ENCODE data around the gene NR4A1. TPM values are rescaled to one million over a fixed set of nuclear protein-coding genes. Genes with fewer than 3 reads are reported as not detected.

Gene NR4A1
- total RNA-seq, 1 donor from 2014 or later: 2.0 TPM

DNA sequence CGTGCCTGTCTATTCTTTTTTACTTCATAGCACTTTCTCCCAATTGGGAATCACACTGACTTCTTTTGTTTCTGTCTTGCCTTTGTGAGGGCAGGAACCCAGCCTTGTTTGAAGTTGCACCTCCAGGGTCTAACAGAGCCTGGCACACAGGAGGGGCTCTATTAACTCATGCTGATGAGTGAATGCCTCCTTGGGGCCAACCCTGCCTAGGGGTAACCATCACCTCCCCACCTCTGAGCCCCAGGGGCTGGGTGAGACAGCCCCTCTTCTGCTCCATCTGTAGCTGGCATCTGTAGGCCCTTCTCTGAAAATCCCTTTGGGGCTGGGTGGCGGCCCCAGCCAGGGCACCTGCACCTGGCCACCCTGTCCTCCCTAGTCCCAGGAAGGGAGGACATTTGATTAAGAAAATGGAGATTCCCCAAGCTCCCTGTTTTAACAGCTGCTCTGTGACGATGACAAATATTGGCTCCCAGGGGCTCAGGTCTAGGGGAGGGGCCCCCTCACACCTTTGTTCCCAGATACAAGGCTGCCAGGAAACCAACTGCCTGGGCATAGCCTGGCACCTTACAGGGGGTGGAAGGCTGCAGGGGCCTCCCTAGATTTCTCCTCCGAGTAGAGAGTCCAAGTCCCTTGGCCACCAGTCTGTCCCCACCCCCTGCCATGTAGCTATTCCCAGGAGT is 32.7 kb upstream of the NR4A1 start:
- ATAC-seq: no peak

DNA sequence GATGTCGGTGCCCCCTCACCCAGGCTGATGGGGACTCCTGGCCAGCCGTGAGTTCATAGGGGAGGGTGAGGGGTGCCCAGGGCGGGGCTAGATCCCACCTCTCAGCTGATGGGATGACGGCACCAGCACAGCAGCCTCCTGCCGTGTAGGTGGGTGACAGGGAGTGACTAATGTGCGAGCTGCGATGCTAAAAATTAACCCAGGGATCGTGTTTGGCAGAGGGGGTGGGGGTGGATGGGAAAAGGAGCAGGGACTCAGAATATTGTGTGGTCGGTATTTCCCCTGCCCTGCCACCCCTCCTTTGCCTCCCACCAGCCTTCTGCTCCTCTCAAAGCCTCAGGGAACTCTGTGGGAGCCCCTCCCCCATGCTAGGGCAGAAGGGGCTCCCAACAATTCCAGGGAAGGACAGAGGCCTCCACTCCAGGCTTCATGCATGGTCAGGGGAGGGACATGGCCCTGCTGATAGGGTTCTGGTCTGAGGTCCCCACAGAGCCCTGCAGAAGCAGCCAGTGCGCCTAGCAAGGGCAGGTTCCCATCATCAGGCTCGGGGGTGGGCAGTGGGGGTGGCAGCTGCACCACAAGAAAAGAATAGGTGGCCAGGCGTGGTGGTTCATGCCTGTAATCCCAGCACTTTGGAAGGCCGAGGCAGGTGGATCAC is 32.0 kb upstream of the NR4A1 start:
- no peak for ATAC-seq

DNA sequence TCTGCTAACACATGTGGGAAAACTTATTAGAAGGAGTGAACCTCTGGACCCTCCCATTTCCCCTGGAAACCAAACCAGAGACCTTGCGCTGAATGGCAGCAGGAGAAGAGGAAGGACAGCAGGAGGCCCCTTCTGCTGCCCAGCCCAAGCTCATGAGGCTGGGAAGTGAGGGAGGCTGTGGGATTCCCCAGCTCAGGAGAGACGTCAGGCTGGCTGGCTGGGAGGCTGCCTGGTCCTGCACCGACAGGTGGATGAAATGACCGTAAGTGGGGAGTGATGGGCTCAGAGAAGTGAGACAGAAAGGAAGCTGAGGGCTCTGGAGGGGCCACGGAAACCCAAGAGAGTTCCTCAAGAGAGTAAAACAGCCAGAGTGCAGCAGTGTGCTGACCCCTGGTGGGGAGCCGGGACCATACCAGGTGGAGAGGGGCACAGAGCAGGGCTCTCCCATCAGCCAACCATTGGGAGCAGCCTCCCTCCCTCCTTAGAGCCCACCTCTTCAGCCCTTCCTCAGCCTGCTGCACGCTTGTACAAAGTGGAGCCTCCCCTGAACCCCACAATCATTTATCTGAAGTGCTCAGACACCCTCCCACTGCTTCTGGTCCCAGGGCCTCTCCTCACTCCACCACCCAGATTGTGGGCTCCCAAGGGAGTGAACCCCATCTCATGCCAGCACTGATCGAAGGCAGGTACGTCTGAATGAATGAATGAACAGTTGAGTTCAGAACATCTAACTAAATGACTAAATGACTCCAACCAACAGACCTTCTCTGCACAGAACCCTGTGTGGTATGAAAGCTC is 30.5 kb upstream of the NR4A1 start:
- peak; percentile 23 for ATAC-seq

DNA sequence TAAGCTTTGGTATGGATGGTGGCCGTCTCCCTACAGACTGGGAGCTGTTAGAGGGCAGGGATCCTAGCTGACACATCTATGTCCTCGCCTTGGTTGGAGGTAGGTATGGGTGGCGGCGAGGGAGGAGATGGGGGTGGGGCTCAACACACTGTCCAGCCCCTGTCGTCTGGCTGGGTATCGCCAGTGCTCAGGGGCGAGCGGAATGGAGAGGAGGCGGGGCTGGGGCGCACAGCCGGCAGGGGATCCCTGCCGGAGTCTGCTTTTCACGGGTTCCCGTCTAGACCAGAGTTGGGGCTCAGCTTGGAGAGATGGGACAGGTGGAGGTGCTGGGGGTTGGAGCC is 28.4 kb upstream of the NR4A1 start:
- ATAC-seq: peak; percentile 9

DNA sequence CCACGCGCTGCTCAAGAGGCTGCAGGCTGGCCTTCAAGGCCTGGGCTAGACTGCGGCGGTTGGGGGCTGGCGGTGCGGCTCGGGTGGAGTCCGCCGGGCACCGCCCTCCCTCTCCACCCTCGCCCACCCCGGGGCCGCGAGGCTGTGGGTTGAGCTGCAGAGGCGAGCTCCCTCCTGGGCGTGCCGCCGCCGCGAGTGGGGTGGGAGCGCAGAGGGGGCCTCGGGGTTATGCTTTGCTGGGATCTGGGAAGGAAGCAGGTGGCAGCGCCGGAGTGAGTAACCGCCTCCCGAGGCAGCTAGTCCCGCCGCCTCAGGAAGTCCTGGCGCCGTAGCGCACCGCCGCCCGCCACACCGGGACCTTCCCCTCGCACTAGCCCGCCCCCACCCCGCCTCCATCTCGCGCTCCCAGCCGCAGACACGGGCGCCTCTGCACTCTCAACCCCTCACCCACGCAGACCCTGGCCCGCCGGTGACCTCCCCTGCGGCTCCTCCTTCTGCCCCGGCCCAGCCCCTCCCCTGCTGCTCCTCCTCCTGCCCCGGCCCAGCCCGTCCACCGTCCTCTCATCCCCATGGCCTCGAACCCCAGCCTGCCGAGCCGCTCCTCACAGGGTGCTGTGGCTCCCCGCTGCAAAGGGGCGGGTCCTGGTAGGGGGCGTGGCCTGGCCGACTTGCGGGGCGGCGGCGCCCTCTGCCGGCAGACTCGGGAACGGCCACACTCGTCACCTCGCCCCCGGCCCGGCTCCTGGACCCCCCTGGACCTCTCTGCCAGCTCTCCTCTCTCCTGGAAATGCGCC is 27.9 kb upstream of the NR4A1 start:
- ATAC-seq: peak; percentile 71

DNA sequence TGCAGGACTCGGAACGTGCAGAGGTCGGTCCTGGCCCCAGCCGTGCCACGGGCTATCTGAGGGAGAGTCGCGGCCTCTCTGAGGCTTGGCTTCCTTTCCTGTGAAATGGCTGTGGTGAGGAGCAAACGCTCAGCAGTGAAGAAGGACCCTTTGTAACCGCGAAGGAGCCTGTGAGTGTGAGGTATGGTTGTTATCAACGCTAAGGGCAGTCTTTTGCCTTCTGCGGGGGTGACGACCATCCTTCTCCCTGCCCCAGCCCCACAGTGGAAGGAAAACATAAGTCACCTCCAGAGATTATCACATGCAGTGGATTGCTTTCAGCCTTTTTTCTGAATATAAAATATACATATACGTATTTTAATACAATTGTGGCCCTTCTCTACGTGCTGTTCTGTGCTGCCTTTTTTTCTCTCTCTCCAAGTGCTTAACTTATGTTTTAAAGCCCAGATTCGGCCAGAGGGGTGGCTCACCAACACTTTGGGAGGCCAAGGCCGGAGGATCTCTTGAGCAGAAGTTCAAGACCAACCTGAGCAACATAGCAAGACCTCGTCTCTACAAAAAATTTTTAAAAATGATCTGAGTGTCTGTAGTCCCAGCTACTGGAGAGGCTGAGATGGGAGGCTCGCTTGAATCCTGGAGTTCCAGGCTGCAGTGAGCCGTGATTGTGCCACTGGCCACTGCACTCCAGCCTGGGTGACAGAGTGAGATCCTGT is 27.1 kb upstream of the NR4A1 start:
- no peak for ATAC-seq

DNA sequence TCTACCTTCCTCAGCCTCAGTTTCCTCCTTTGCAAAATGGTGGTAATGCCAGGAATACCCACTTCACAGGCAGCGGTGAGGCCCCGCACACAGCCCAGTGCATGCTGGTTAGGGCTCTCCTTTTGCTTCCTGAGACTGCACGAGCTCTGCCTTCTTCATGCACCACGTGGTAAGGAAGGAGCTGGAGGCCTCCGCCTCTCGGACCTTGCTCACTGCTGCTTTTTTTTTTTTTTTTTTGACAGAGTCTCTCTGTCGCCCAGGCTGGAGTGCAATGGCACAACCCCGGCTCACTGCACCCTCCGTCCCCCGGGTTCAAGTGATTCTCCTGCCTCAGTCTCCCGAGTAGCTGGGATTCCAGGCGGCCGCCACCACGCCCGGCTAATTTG is 26.4 kb upstream of the NR4A1 start:
- no peak for ATAC-seq

DNA sequence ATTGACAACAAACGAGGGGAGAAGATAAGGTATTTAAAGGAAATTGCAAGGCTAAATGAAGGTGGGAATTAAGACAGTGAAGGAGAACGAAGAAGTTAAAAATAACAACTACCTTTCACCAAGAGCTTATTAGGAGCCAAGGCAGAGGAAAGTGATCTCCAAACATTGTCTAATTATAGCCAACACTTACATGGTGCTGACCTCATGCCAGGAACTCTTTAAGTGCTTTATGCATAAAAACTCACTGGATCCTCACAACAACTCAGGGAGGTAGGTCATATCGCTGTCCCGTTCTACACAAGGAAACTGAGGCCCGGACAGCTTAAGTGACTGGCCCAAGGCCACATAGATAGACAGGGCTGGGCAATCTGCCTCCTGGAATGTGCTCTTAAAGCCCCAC is 25.0 kb upstream of the NR4A1 start:
- no peak for ATAC-seq

DNA sequence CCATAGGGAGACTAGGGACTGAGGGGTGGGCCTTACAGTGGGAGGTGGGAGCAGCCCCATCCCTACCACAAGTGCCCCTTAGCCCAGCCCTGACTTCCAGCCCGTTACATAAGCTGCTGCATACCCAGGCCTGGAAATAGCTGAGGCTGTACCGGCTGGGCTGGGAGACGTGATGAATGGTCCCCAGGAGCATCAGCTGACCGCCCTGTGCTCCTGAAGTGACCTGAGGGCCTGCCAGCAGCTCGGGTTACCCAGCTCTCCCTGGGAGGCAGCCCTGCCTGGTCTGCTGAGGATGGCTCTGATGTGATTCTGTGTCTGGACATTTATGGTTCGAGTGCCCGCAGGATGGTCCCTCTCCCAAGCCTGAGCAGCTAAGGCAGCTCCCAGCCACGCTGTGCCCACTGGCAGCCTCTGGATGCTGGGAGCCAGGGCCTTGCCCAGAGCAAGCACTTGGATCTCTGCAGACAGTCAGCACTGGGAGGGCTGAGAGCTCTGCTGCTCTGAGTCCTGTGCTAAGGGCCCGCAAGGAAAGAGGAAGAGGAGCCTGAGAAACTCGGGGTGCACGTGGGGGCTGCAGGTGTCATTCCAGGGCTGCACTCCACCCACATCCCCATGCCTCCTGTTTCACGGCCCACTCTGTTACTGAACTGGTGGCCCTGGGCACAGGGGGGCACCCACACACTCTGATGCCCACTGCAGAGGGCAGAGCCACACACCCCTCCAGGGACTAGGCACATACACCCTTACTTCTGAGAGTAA is 24.0 kb upstream of the NR4A1 start:
- no peak for ATAC-seq

DNA sequence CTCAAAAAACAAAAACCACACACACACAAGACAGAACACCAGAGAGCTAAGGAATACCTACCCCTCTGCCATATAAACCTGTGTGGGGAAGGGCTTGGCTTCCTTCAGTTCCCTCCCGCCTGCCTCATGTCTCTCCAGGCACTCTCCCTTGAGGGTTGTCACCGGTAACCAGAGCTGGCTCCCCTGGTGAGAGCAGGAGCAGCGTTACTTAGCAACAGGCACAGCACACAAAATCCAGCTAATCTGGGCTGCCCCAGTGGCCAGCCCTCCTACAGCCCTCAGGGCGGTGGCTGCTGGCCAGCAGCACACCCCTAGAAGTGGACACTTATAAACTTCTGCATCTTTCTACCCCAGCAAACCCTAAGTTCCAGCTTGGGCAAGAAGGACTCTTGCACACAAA is 21.6 kb upstream of the NR4A1 start:
- ATAC-seq: no peak

DNA sequence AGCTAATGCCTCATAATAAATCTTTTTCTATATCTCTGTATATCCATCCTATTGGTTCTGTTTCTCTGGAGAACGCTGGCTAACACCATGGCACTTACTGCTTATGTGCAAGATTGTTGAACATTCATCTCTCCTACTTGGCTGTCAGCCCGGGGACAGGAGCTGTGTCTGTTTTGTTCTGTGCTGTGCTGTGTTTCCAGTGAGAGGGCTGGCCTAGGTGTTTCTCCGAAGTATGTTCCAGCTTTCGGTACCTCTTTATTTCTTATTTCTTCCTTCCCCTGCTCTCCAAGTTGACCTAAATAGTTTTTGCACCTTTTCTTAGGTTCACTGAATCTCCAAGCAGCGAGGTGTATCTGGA is 18.8 kb upstream of the NR4A1 start:
- peak; percentile 7 for ATAC-seq

DNA sequence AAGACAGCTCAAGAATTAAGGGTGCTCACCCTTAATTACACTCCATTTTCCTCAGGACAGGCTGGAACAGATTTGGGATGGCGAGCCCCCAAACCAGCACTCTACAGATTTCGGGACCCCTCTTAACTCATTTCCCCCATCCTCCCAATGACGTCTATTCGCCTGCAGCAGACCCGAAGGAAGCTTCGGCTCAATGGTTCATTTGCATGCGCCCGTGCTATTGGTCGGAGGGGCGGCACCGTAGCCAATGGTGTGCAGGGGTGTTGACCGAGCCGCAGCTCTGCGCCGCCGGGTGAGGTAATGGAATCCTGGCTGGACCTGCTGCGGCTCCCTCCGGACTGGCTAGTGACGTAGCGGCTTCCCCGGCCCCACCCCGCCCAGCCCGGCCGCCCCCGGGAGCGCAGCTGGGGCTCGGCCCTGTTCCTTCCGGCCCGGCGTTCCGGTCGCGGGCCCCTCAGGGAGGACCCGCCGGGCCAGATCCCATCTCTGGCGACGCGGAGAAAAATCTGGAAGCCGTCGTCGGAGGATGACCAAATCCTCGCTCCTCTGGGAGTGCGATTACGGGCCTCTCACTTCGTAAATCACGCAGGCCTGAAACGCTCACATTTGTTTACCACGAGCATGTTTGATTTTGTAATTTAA is 18.3 kb upstream of the NR4A1 start:
- peak; percentile 96 for ATAC-seq

DNA sequence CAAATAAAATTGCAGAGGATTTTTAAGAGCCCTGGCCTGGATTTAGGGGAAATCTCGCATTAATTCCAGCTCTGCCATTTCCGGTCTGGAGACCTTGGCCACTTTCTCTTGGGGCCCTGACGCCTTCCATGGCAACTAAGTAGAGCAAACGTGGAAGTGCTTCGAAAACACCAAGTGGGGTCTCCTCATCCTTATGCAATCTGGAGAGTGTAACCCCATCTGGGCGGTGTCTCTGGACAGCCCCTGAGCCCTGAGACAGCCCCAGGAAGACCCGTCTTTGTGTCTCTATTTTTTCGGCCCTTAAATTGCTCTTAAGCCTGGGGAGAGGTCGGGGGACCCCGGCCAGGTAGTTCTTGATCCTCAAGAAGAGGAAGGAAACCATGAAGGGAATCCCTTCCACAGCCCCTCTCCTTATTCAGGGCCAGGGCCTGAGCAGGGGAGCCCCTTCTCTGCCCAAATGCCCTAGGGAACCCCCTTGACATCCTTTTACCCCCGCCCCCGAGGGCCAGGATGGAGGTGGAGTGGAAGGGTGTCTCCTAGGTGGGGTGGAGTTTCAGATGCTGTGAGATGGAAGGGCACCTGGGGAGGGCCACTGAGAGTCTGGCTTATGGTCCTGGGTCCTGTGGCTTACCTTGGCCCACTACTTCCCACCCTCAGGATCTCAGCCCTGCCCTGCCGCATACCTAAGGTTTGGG is 17.6 kb upstream of the NR4A1 start:
- no peak for ATAC-seq

DNA sequence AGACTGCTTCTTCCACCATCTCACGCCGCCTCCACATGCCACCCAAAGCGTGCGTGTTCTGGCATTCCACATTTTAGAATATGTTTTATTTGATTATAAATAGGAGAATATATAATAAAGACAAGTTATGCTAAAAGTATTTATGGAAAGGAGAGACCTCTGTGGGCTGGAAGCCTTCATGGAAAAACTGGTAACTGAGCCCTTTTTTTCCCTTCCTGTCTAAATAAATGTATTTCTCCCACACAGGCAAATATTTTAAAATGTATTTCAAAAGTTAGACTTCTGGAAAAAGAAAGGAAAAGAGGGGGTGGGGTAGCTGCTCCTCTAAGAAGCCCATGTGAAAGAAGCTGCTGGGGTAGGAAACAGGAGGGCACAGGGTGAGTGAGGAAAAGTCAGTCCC is 16.1 kb upstream of the NR4A1 start:
- ATAC-seq: no peak

DNA sequence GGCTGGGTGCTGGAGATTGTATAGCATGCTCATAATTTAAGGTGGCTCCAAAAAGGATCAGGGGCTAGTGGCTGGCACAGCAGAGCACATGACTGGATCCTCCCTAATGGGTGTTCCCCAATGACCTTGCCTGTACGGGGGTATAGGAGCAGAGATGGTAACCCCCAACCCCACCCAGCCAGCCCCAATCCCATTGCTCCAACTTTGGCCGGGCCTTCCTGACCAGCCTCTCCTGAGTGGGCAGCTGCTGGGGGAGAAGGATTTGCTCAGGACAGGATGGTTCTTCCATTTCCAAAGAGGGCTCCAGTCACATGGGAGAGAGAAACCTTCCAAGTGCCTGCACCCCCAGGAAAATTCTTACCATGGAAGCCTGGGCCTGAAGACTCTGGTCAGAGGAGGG is 15.3 kb upstream of the NR4A1 start:
- ATAC-seq: no peak

DNA sequence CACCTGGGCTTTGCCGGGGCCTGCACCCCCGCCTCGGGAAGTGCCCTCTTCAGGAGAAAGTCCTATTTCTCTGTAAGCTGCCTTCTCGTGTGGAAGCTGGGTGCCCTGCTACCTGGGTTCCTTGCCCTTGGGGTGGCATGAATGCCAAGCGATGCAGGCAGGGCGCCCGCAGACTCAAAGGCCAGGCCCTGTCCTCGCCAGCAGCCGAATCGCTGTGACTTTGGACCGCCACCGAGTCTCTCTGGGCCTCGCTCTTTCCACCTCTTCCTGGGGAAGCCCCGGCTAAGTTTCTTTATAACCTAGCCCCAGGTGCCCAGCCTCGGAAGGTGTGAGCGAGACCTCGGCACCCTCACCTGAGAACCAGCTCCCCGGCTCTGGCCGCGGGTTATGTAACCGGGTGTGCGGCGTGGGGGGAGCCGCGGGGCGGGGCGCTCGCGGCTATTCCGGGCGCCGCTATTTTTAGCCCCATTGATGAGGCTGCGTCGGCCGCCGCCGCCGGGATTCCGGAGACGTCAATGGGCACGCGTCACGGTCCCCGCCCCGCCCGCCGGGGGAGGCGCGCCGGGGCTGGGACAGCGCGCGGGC is 14.6 kb upstream of the NR4A1 start:
- ATAC-seq: peak; percentile 51

DNA sequence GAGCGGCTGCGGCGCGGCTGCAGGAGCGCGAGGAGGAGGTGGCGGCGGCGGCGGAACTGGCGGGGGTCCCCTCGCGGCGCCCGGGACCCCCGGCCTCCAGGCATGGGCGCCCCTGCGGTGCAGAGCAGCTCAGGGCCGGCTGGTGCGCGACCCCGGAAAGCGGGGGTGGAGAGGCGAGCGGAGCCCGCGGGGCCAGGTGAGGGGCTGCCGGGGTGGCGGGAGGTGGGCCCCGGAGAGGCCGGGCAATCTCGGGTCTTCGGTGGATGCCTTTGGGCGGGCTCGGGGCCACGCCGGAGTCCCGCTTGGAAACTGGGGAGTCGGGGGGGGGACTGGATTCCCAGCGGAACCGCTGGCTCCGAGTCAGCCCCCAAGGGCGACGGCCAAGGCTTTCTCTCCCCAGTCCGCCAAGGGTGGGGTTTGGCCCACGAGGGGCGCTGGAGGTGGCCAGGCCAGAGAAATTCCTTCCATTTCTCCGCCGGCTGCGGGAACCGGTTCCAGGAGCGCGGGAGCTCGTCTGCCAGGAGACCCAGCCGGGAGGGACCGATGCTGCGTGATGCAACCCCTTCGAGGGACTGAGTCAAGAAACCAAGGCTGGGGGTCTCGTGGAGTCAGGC is 13.9 kb upstream of the NR4A1 start:
- ATAC-seq: no peak

DNA sequence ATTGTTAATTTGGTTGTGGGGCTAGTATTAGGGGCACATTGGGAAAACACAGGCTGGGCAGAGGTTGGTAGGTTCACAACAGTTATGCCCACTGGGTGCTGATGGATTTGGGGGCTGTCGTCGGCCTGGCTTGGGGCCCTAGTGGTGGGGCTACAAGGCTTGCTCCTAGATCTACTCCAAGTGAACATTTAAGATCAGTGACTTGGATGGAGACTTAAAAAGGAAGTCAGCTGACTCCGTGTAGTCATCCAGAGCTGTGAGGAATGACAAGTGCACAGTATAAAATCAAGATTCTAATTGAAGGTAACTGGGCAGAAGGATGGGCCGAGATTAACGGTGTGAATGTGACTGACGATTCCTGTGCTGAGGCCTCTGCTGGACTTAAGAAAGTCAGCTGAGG is 12.8 kb upstream of the NR4A1 start:
- no peak for ATAC-seq

DNA sequence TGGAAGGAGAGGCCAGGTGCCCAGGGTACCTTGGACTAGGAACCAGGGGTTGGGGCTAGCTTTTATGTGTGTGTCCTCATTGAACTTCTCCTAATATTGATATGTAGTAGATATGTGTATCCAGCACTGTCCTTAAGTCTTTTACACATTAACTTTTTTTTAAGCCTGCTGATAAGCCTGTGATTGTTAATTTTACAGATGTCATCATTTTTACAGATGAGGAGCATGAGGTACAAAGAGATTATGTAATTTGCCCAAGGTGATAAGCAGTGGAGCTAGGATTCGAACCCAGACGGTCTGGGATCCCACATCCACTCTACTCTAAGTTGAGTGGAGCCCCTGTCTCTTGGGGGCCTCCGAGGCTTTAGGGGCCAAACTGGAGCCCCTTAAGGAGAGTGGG is 10.2 kb upstream of the NR4A1 start:
- ATAC-seq: no peak

DNA sequence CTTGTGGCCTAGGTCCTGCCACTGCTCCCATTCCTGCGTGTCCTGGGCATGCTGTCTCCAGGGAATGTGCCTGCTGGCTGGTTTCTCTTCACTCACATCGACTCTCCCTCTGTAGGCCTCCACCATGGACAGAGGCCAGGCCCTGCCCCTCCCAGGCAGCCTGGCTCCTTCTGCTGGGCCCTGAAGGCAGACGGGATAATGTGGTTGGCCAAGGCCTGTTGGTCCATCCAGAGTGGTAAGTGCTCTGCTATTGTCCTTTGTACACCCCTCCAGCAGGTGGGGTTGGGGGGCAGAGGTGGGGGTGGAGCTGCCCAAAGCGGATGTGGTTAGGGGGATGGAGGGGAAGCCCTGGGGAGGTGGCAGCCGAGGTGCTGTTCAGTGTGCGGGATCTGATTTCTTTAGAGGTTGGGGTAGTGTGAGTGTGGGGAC is 9.5 kb upstream of the NR4A1 start:
- ATAC-seq: peak; percentile 4

Data from esophagus mucosa (tissue), 1 donor.